CD1c-positive myeloid dendritic cell (primary cell): ENCODE measurements around the gene SNRPB.
"Not testable (repeated sequence)": the region's sequence is repeated elsewhere in the genome, so short reads cannot be mapped to it uniquely, and the experiment has no call there.

Experiments
- DNase-seq: peaks from one replicate; pipeline ENCODE4 v3.0.0-alpha.2; 2016; ENCODE audit errors: extremely low spot score

The SNRPB gene

DNA sequence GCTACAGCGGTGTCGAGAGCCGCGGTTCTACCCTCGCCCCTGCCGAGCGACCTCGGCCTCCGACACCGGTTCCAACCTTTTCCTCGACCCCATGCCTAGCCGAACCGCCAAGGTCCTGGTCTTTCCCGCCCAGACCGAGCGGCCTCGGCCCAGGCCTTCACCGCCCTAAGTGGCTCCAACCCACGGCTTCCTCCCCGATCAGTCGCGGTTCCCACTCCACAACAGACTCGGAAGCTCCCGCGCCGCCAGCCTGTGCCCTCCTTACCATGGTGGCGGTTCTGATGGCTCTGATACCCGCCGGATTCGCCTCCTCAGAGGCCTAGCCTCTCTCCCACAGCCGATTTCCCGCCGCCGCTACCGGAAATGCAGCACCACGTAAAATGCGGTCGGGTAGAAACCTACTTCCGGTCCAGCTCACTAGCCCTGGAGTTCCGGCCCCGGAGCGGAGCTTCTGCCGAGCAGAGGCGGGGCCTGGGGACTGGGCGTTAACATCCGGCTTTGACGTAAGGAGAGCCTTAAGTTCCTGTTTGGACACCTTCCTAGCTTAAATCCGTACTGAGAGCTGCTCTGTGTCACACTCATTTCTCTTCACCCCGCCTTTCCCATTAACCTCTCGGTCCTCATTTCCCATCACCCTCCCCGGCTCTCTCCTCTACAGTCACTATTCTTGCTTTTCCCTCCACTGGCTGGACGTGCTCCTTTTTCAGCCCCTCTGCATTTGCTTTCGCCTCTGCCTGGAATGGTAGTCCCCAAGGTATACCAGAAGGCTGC lies at the start of gene SNRPB:
SNRPB (minus strand) TSS at position 367 of the 771 bp plus-strand sequence; CDS start at position 268, 99 bp downstream.
- DNase-seq: peak; percentile 99

DNA sequence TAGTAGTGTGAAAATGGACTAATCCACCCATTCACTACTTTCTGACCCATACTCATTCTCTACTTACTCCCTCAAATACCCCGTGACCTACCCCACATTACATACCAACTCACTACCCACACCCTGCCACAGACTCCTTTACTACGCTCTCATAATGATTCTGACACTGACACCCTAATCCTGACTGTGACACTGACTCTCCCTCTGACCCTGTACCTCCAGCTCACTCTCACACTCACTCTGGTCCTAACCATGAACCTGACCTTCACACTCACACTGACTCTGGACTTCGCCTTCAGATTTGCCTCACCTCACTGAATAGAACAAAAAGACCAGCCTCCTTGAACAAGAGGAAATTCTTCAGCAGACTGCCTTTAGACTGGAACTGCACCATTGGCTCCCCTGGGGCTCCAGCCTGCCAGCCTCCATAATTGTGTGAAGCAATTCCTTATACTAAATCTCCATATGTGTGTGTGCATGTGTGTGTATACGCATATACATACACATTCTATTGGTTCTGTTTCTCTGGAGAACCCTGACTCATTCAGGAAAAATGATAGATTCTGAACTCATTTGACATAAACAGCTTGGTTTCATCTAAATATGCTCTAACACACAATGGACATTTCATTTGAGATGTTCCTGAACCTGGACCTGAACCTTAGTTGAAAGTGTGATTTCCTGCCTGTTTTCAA lies 48.7 kb upstream of the SNRPB start:
- no peak for DNase-seq

DNA sequence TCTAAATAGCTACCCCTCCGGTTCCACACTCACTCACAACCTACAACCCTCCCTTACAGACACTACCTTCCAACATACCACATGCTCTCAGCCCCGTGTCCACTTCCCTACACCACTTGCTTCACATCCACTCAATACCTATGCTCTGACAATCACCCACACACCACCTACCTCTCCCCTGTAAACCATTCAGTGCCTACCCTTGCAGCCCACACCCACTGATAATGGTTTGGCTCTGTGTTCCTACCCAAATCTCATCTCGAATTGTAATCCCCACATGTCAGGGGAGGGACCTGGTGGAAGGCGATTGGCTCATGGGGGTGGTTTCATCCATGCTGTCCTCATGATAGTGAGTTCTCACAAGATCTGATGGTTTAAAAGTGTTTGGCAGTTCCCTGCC lies 48.0 kb upstream of the SNRPB start:
- DNase-seq: no peak

DNA sequence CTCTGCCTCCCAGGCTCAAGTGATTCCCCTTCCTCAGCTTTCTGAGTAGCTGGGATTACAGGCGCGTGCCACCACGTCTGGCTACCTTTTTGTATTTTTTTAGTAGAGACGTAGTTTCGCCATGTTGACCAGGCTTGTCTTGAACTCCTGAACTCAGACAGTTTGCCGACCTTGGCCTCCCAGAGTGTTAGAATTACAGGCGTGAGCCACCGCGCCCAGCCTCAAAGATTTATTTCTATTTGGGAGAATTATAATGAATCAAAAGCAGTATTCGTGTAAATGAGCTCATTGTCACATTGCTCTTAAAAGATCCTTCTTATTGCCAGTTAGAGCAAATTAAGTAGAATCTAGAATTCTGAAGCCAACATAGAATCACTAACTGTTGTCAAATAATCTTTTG lies 47.5 kb upstream of the SNRPB start:
- DNase-seq: no peak

DNA sequence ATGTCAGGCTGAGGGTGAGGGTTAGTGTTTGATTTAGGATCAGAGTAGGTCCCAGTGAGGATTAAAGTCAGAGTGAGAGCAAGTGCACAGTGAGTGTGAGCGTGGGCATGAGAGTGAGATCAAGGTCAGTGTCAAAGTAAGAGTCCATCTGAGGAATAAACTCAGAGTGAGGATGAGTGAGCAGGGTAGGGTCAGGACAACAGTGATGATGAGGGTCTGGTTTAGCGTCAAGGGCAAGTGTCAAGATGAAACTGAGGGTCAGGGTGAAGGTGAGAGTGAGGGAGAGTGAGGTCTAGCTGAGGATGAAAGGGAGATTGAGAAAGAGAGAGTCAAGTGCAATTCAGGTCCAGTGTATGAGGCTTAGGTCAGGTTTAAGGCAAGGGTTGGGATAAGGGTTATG lies 45.8 kb upstream of the SNRPB start:
- DNase-seq: no peak

DNA sequence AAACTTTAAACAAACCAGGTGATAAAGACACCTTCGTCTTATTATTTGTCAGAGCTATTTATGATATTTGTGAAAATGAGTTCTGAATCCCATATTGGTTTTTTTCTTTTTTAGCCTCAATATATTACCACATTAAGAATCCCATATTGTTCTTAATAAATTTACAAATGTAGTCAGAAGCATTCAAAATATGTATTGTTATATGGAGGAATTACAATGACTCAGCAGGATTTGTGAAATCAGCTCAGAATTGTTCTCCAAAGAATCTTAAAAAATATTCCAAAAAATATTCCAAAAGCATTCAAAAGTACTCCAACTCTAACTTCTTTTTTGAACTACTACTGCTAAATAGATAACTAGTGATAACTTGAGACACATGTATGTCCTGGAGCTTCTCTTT lies 44.6 kb upstream of the SNRPB start:
- no peak for DNase-seq

DNA sequence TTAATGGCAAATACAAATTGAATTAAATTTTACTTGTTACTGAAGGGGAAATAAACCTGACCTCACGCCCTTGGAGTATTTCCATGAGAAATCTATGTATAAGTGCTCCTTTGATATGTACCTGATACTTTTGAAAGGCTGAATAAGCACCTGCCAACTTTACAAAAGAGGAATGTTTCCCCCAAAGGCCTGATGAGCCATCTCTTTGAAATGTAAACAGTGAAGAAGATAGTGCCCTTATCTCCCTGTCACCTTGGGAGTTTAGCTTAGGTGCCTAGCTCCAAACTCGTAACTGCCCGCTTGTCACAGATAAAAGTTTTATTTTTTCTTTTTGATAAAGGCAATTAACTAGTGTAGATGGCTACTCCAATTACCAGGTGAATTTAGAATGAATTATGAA lies 39.2 kb upstream of the SNRPB start:
- DNase-seq: no peak

DNA sequence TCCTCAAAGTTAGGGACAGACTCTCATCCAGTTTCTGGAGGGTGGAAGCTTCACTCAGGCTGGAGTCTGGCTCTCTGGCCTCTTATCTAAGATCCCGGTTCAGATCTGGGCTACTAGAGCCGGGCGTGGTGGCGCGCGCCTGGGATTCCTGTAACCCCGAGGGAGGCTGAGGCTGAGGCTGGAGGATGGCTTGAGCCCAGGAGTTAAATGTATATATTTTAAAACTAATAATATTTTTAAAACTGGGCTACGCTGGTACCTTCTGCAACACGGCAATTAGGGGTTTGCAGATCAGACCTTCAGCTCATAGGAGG lies 38.8 kb upstream of the SNRPB start:
- DNase-seq: no peak

DNA sequence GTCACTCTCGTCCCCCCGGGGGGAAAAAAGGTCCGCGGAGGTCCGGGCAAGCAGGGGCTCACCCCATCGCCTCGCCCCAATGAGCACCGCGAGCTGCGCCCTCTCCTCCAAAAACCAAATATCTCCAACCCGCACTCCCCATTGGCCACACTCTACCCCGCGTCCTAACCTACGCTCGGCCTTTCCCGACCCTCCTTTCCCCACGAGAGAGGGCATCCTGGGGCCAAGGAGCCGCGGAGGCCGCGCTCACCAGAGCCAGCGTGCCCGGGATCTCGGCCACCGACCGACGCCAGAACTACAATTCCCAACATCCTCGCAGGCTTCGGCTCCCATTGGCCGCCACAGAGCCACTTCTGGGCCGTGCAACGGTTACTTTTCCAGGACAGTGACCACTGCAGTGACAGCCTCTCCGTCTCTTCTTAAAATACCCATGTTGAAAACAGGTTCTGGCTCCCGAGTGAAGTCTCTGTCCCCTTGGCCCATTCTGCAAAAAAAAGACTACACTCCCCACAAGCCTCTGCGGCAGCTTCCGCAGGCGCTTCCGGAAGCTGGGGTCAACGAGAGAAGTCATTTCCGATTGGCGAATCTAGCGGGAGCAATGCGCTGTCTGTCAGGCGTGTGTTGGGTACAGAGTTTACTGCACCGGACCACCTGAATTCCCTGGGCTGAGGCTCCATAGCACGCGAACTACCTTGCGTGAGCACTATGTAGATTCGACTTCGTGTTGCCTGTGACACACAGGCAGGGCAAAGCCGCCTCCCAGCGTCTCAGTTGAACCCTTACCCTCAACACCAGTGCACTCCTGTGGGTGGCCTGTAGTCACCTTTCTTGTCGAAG lies 38.3 kb upstream of the SNRPB start, which contains the start of gene ZNF343:
ZNF343 (minus strand) TSS at position 285 of the 837 bp plus-strand sequence. CDS start 15,020 bp downstream, outside the sequence.
- DNase-seq: peak; percentile 89

DNA sequence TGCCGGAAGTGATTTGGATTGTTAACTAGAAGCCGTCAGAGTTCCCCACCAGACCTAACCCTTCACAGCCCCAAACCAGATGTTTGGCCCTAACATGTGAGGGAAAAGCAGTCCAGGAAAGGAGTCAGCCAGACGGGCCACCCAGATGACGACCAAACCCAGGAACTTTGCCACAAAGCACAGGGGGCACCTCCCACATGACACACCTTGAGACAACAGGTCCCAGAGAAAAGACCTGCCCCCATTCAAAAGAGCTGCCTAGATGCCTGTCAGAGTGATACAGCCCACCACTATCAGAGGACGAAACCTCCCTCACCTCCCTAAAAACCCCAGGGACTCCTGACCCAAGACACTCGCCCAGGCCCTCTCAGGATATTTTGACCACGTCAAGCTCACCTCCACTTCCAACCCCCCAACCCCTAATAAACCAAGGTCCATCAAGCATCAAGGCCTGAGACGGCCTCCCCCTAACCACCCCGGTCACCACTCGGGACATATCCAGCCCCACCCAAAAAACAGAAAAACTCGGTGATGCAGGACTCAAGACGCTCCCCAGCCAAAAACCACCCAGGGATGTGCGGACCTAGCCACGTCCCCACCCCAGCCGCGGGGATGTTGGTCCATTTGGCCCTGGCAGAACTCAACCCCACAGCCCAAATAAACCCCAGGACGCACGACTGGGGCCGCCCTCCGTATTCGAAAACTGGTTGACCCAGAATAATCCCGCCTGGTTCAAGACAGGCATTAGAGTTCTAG lies 37.5 kb upstream of the SNRPB start:
- DNase-seq: no peak

DNA sequence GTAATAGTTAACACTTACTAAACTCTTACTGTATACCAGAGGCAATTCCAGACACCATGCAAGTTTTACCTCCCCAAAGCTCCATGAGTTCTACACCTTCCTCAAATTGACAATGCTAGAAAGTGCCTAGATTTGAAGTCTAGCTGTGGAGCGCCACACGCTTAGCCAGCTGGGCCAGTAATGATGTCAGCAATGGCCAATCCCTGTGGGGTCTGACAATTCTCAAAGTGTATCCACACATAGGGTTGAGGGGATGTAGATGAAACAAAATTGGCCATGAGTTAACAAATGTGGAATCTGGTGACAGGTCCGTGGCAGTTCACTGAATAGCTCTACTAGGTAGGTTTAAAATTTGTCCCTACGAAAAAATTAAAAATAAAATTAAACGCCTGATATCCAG lies 36.9 kb upstream of the SNRPB start:
- DNase-seq: no peak

DNA sequence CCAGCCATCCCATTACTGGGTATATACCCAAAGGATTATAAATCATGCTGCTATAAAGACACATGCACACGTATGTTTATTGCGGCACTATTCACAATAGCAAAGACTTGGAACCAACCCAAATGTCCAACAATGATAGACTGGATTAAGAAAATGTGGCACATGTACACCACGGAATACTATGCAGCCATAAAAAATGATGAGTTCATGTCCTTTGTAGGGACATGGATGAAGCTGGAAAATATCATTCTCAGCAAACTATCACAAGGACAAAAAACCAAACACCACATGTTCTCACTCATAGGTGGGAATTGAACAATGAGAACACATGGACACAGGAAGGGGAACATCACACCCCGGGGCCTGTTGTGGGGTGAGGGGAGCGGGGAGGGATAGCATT lies 35.8 kb upstream of the SNRPB start:
- not testable (repeated sequence) for DNase-seq

DNA sequence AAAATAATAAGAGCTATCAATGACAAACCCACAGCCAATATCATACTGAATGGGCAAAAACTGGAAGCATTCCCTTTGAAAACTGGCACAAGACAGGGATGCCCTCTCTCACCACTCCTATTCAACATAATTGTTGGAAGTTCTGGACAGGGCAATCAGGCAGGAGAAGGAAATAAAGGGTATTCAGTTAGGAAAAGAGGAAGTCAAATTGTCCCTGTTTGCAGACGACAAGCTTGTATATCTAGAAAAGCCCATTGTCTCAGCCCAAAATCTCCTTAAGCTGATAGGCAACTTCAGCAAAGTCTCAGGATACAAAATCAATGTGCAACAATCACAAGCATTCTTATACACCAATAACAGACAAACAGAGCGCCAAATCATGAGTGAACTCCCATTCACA lies 34.2 kb upstream of the SNRPB start:
- DNase-seq: not testable (repeated sequence)

DNA sequence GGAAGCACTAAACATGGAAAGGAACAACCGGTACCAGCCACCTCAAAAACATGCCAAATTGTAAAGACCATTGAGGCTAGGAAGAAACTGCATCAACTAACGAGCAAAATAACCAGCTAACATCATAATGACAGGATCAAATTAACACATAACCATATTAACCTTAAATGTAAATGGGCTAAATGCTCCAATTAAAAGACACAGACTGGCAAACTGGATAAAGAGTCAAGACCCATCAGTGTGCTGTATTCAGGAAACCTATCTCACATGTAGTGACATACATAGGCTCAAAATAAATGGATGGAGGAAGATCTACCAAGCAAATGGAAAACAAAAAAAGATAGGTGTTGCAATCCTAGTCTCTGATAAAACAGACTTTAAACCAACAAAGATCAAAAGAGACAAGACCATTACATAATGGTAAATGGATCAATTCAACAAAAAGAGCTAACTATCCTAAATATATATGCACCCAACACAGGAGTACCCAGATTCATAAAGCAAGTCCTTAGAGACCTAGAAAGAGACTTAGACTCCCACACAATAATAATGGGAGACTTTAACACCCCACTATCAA lies 32.3 kb upstream of the SNRPB start:
- not testable (repeated sequence) for DNase-seq

DNA sequence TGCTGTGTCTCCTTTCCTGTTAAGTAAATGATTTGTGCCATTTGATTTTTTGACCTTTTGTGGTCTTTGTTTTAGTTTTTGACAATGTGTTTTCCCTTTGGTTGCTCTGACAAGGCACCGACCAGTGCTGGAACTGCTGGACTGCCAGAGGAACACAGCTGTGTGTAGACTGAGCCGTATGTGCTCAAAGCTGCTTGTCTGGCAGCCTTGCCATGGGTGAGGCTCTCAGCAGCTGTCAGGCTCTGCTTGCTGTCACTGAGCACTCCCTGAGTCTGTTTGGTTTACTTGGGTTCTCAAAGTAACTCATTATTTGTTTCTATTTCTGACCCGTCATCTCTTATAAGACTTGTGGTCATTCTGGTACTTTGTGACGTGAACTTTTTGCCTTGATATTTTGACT lies 15.1 kb upstream of the SNRPB start:
- DNase-seq: no peak

DNA sequence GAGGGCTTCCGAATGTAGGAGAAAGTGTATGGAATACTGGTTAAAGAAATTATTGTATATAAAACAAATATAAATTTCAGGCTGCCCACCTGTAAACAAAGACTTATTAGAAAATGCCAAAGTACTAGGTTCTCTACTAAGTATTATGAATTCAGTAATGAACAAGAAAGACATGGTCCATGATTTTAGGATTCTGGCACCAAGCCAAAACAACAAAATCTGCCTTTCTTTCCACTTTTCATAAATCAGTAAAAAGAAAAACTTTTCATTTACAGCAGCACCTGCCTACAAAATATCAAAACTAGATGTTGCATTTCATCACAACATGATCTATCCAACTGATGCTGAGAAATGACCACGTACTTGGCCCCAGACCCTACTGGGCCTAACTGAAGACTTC lies 14.5 kb upstream of the SNRPB start:
- no peak for DNase-seq

DNA sequence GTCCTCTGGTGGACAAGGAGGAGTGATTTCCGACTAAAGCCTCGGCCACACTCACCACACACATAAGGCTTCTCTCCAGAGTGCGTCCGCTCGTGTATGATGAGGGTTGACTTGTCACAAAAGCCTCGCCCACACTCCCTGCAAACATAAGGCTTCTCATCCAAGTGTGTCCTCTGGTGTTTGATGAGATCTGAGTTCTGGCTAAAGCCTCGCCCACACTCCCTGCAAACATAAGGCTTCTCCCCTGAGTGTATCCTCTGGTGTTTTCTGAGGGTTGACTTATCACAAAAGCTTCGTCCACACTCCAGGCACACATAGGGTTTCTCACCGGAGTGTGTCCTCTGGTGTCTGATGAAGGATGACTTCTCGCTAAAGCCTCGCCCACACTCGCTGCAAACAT lies 12.9 kb upstream of the SNRPB start:
- no peak for DNase-seq

DNA sequence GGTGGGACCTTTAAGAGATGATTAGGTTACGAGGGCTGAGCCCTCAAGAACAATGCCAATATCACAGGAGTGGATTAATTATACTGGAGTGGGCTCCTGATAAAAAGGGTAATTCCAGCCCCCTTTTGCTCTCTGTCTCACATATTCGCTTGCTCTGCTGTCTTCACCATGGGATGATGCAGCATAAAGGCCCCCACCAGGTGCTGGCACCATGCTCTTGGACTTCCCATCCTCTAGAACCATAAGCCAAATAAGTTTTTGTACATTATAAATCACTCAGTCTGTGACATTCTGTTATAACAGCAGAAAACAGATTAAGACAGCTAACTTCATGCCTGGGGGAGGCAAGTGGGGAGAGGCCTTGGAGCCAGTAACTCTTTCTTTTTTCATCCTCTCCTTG lies 9.8 kb upstream of the SNRPB start:
- no peak for DNase-seq

DNA sequence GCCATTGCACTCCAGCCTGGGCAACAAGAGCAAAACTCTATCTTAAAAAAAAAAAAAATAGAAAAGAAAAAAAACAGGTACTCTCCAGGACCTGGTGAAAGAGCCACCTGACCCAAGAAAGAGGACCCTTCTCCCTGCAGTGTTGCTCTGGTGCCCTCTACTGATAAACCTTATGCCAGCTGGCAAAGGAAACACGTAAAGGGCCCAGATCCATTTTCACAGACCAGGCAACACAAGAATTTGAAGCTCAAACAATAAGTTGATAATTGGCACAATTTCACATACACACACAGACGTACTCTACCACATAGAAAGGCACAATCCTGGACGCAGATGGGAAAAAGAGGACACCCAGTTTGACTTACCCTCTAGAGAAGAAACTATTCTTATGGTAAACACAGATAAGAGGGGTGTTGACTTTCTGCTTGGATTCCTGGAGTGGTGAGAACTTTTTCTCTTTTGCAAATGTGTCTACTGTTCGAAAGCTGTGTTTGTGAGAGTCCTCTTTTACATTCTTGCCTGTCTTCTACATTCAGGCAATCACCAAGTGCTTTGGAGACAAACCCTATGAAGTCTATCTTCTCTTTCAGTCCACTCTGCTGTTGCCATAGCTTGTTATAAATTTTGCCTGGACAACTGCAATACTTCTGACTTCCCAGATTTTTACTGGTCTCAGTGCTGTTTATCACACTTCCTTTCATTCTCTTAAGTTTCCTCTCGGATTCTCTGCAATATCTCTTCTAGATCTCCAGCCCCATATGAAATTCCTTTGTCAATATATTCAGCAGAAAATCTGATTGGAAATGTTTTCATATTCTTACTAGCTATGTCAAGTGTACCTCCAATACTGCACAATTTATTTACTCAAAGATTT lies 6.4 kb upstream of the SNRPB start:
- DNase-seq: no peak
